ENCODE results near the gene STXBP5. TPM values are rescaled to one million over a fixed set of nuclear protein-coding genes. Genes with fewer than 3 reads are reported as not detected.

Gene STXBP5
- total and polyA plus RNA-seq, 9 of the 15 experiments (the other 6 are each of a cell fraction or from before 2014, with no cell fraction given), result 23.3 to 172 (median 71.5) TPM

GRCh38 chr6:147266821-147267220 lies 62.6 kb downstream of the STXBP5 start:
- ATAC-seq, result no peak
- Histone ChIP-seq H4K20me1 (replicated peaks; ENCODE audit: control insufficient read depth, insufficient read depth, low read length) (no peaks in the 10 kb centered on the region), H3K27ac (ENCODE audit: extremely low read depth, low read depth, low read length) (no peak overlapping the region), H3K4me1 (replicated peaks in 1 of 2; ENCODE audit: control insufficient read depth in 2 of 2, insufficient read depth in 2 of 2, low read length in 2 of 2) (no peaks in the 10 kb centered on the region), H3K27me3 (ENCODE audit: control insufficient read depth in 2 of 2, insufficient read depth in 2 of 2, low read length in 2 of 2) (no peaks in the 10 kb centered on the region), H3K36me3 (ENCODE audit: control insufficient read depth, insufficient read depth, low read length) (peaks cover 87% of the 10 kb centered on the region), H3K9me1 (ENCODE audit: control insufficient read depth, insufficient read depth, low read length) (no peaks in the 10 kb centered on the region), H3K79me2 (ENCODE audit: control insufficient read depth, insufficient read depth, low read length) (peaks cover 27% of the 10 kb centered on the region; the same call in 2 of the 3 replicates), H3K9ac (ENCODE audit: insufficient read depth in 1 of 2, low read depth in 2 of 2, low read length in 2 of 2) (no peak overlapping the region), H3K9me3 (replicated peaks; ENCODE audit: control insufficient read depth, insufficient read depth, low read depth, low read length) (no peaks in the 10 kb centered on the region), H3K4me3 (no peak overlapping the region), H3K4me2 (ENCODE audit: insufficient read depth, low read length) (no peak overlapping the region), H2AFZ (ENCODE audit: low read depth, low read length) (no peak overlapping the region)
- BruUV-seq (replicated peaks), result no TSS peak
- no peak for DNase-seq (ENCODE audit: extremely low read depth in 1 of 4, low spot score in 3 of 4)
- intact Hi-C loops (cut with micrococcal nuclease), result no loop called here
- TF ChIP-seq ZNF316 (IDR thresholded peaks at IDR 0.05) (peak; percentile 88), RBM22 (IDR thresholded peaks at IDR 0.05; ENCODE audit: low read depth, low read length, poor library complexity, severe bottlenecking) (peak; percentile 48), MAFK (IDR thresholded peaks at IDR 0.05; ENCODE audit: low read length) (peak; percentile 46; the same call in 1 of the 2 replicates), MAFG (tag; conservative IDR thresholded peaks at IDR 0.05) (peak; percentile 65; the same call in 1 of the 2 replicates), TRIM24 (IDR thresholded peaks at IDR 0.05) (no peak), PHTF2 (CRISPR knock-in tag; IDR thresholded peaks at IDR 0.05) (no peak), C11orf30 (IDR thresholded peaks at IDR 0.05; ENCODE audit: low read depth) (peak; percentile 74), MAFF (IDR thresholded peaks at IDR 0.05; ENCODE audit: low read length) (peak; percentile 64; the same call in 1 of the 2 replicates)
- in situ Hi-C loops (cut with MboI), result no loop called here
- CTCF ChIA-PET (ENCODE audit: low intra/inter-chr PET ratio), result no interaction called here
- POLR2A ChIA-PET, result no interaction called here
- 94% methylated on average over 3 of the region's 3 CpGs for WGBS (ENCODE audit: insufficient coverage, low coverage, missing lambda C conversion rate)
- no peak for FAIRE-seq

DNA sequence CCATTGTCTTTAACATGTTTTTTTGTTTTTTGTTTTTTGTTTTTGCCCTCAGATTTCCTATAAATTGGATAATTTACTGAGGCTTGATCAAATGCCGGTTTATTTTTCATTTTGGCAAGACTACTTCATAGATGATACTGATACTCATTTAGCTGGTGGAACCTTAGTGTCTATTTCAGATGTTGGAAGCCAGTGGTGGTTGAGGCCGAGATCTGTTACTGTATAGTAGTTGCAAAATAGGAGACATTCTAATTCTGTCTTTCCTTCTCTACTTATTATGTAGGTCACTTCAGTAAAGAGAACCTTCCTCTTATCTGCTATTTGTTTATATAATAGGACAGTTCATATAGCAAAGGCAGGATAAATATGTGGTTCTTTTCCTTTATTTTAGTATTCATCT lies 63.4 kb downstream of the STXBP5 start:
- Histone ChIP-seq H3K27me3 (ENCODE audit: control insufficient read depth in 2 of 2, insufficient read depth in 2 of 2, low read length in 2 of 2) (no peaks in the 10 kb centered on the region), H3K4me2 (ENCODE audit: insufficient read depth, low read length) (no peak overlapping the region), H3K9me3 (replicated peaks; ENCODE audit: control insufficient read depth, insufficient read depth, low read depth, low read length) (no peaks in the 10 kb centered on the region), H3K9me1 (ENCODE audit: control insufficient read depth, insufficient read depth, low read length) (no peaks in the 10 kb centered on the region), H3K4me3 (no peak overlapping the region), H3K9ac (ENCODE audit: insufficient read depth in 1 of 2, low read depth in 2 of 2, low read length in 2 of 2) (no peak overlapping the region), H3K27ac (ENCODE audit: extremely low read depth, low read depth, low read length) (no peak overlapping the region), H2AFZ (ENCODE audit: low read depth, low read length) (no peak overlapping the region), H3K36me3 (ENCODE audit: control insufficient read depth, insufficient read depth, low read length) (peaks cover 89% of the 10 kb centered on the region), H4K20me1 (replicated peaks; ENCODE audit: control insufficient read depth, insufficient read depth, low read length) (no peaks in the 10 kb centered on the region), H3K79me2 (ENCODE audit: control insufficient read depth, insufficient read depth, low read length) (peaks cover 27% of the 10 kb centered on the region; the same call in 2 of the 3 replicates), H3K4me1 (replicated peaks in 1 of 2; ENCODE audit: control insufficient read depth in 2 of 2, insufficient read depth in 2 of 2, low read length in 2 of 2) (no peaks in the 10 kb centered on the region)
- ChIA-PET CTCF (ENCODE audit: low intra/inter-chr PET ratio) (no interaction called here), POLR2A (interaction anchor here (1.1 kb wide), 1 partner anchor 11 kb away, joined by 3 read pairs; no protein-coding TSS in a partner anchor)
- WGBS (ENCODE audit: insufficient coverage, low coverage, missing lambda C conversion rate), result 100% methylated on average over 2 of the region's 2 CpGs
- BruUV-seq (replicated peaks), result no TSS peak
- intact Hi-C loops (cut with micrococcal nuclease), result no loop called here
- no peak for FAIRE-seq
- ATAC-seq, result no peak
- in situ Hi-C loops (cut with MboI), result no loop called here
- DNase-seq (ENCODE audit: extremely low read depth in 1 of 4, low spot score in 3 of 4), result no peak
- no peak for TF ChIP-seq STAG1 (CRISPR knock-in tag; IDR thresholded peaks at IDR 0.05; ENCODE audit: borderline replicate concordance)
- no peak for TF ChIP-seq RREB1 (CRISPR knock-in tag; IDR thresholded peaks at IDR 0.05)
- TF ChIP-seq DMBX1 (CRISPR knock-in tag; IDR thresholded peaks at IDR 0.05; ENCODE audit: borderline replicate concordance), result no peak
- TF ChIP-seq MCM2 (IDR thresholded peaks at IDR 0.05; ENCODE audit: low read depth), result no peak
- no peak for TF ChIP-seq NR2C2 (CRISPR knock-in tag; IDR thresholded peaks at IDR 0.05)
- no peak for TF ChIP-seq NR2C2 (tag; IDR thresholded peaks at IDR 0.05)

All from K562 (cell line).